AG09309 (cell line): ENCODE data around the gene SFR1.

Experiments used
- DNase-seq: peaks from one replicate; pipeline ENCODE4 v3.0.0-alpha.2; 2010; ENCODE audit warnings: low read depth
- H3K4me3 ChIP-seq: 2 replicates; pipeline ENCODE4 v1.5.1; 2011; ENCODE audit warnings: mild to moderate bottlenecking, low read depth, low read length, moderate library complexity; ENCODE audit not compliant: control insufficient read depth
- CTCF ChIP-seq: IDR thresholded peaks from 2 replicates; pipeline ENCODE4 v1.5.1; 2011; ENCODE audit warnings: mild to moderate bottlenecking, low read depth, low read length, inconsistent platforms; ENCODE audit not compliant: insufficient read depth, control insufficient read depth; ENCODE audit errors: missing control alignments

The SFR1 gene

GRCh38 chr10:104090611-104091010 lies 31.4 kb upstream of the SFR1 start:
- no peak for DNase-seq
- no peak for TF ChIP-seq CTCF
- H3K4me3 ChIP-seq = no peak overlapping the region

GRCh38 chr10:104092749-104093148 lies 29.2 kb upstream of the SFR1 start:
- H3K4me3 ChIP-seq = no peak overlapping the region
- TF ChIP-seq CTCF = no peak
- no peak for DNase-seq

GRCh38 chr10:104096692-104097091 lies 25.3 kb upstream of the SFR1 start:
- TF ChIP-seq CTCF = no peak
- H3K4me3 ChIP-seq = no peak overlapping the region
- DNase-seq = no peak

- no peak for DNase-seq
- TF ChIP-seq CTCF = no peak
- H3K4me3 ChIP-seq = no peak overlapping the region
Observed at GRCh38 chr10:104098358-104098925, 23.5 kb upstream of the SFR1 start.

- no peak for DNase-seq
- no peak for TF ChIP-seq CTCF
- no peak overlapping the region for H3K4me3 ChIP-seq
Observed at GRCh38 chr10:104099269-104099668, 22.7 kb upstream of the SFR1 start.

- no peak for TF ChIP-seq CTCF
- no peak for DNase-seq
- no peak overlapping the region for H3K4me3 ChIP-seq
Observed at GRCh38 chr10:104099941-104100340, 22.0 kb upstream of the SFR1 start.

GRCh38 chr10:104100795-104101194 lies 21.2 kb upstream of the SFR1 start:
- TF ChIP-seq CTCF = no peak
- no peak for DNase-seq
- no peak overlapping the region for H3K4me3 ChIP-seq
